Measurements from ENCODE around the gene PPID. TPM values are rescaled to one million over a fixed set of nuclear protein-coding genes. Genes with fewer than 3 reads are reported as not detected.
"Not testable (repeated sequence)": the region's sequence is repeated elsewhere in the genome, so short reads cannot be mapped to it uniquely, and the experiment has no call there.

PPID gene
- total RNA-seq, 1 donor from 2014 or later: 64.7 TPM

DNA sequence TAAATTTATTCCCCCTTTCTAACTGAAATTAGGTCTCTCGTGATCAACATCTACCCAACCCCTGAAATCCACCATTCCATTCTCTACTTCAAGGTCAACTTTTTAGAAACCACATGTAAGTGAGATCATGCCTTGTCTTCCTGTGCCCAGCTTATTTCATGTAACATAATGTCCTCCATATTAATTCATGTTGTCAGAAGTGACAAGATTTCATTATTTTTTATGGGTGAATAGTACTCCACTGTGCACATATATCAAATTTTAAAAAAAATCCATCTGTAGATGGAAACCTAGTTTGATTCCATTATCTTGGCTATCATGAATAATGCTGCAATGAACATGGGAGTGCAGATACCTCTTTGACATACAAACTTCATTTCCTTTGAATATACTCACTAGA is 1.5 kb downstream of the PPID start:
- no peaks in the 10 kb centered on the region for H3K27me3 Mint-ChIP-seq
- peaks cover 47% of the 10 kb centered on the region for H3K4me1 Mint-ChIP-seq
- H3K9me3 Mint-ChIP-seq: peaks cover 3% of the 10 kb centered on the region
- peak overlapping the region; percentile 95 for H3K4me3 Mint-ChIP-seq
- DNase-seq: no peak
- intact Hi-C loops (cut with micrococcal nuclease): loop anchor here (2.0 to 10.0 kb wide), 3 partner anchors 105 to 467 kb away; no protein-coding TSS in a partner anchor
- H3K27ac Mint-ChIP-seq: peak overlapping the region; percentile 80
- H3K36me3 Mint-ChIP-seq (ENCODE audit: low read depth): peaks cover 54% of the 10 kb centered on the region

- intact Hi-C loops (cut with micrococcal nuclease): no loop called here
- H3K27me3 Mint-ChIP-seq: no peaks in the 10 kb centered on the region
- no peak for DNase-seq
- H3K9me3 Mint-ChIP-seq: no peaks in the 10 kb centered on the region
- peaks cover 78% of the 10 kb centered on the region for H3K36me3 Mint-ChIP-seq (ENCODE audit: low read depth)
- H3K4me3 Mint-ChIP-seq: no peak overlapping the region
- H3K27ac Mint-ChIP-seq: no peak overlapping the region
- H3K4me1 Mint-ChIP-seq: peaks cover 21% of the 10 kb centered on the region
Measured at GRCh38 chr4:158715802-158716201, 7.4 kb downstream of the PPID start.

DNA sequence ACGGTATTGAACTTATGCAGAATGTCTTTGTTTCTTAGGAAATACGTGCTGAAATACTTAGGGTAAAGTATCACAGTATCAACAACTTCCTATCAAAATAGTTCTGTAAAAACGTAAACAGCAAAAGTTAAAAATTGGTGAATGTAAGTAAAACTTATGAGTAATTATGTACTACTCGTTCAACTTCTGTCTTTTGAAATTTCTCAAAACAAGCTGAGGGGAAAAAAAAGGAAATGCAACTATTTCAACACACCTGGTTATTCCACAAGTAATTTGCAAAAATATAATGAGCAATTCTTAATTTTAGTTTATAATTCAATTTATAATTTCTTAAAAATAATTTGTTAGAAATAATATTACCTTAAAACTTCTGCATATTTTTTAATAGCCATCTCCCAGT is 8.3 kb downstream of the PPID start:
- Mint-ChIP-seq H3K4me1 (peaks cover 19% of the 10 kb centered on the region), H3K36me3 (ENCODE audit: low read depth) (peaks cover 81% of the 10 kb centered on the region), H3K9me3 (no peaks in the 10 kb centered on the region), H3K27me3 (no peaks in the 10 kb centered on the region), H3K27ac (no peak overlapping the region), H3K4me3 (no peak overlapping the region)
- intact Hi-C loops (cut with micrococcal nuclease): no loop called here
- DNase-seq: no peak

GRCh38 chr4:158712622-158713021 is 10.6 kb downstream of the PPID start:
- H3K4me1 Mint-ChIP-seq; H3K27ac Mint-ChIP-seq; DNase-seq; H3K9me3 Mint-ChIP-seq; intact Hi-C loops (cut with micrococcal nuclease); H3K27me3 Mint-ChIP-seq; H3K4me3 Mint-ChIP-seq: not testable (repeated sequence)
- peaks cover 68% of the 10 kb centered on the region for H3K36me3 Mint-ChIP-seq (ENCODE audit: low read depth)

- intact Hi-C loops (cut with micrococcal nuclease): no loop called here
- Mint-ChIP-seq H3K4me1 (peaks cover 1% of the 10 kb centered on the region), H3K36me3 (ENCODE audit: low read depth) (peaks cover 68% of the 10 kb centered on the region), H3K27ac (no peak overlapping the region), H3K9me3 (no peaks in the 10 kb centered on the region), H3K4me3 (no peak overlapping the region), H3K27me3 (no peaks in the 10 kb centered on the region)
- DNase-seq: no peak
Measured at GRCh38 chr4:158710814-158711213, 12.4 kb downstream of the PPID start.

DNA sequence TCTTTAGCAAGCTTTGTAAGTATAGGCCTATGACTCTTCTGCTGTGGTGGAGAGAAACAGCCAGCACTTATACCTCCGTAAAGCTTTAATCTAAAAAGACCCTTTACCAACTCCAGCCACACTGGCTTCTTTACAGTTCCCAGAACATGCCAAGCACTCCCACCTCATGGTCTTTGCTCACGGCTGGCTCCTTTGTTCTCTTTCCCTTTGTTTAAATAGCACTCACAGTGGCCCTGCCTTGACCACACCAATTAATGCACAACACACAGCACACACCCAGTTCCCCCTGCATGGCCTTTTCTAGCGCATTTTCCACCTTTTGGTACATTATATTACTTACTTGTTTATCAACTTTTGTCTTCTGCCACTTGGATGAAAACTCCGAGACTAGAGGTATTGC is 18.9 kb downstream of the PPID start:
- no peaks in the 10 kb centered on the region for H3K27me3 Mint-ChIP-seq
- no peak overlapping the region for H3K27ac Mint-ChIP-seq
- peaks cover 37% of the 10 kb centered on the region for H3K36me3 Mint-ChIP-seq (ENCODE audit: low read depth)

DNA sequence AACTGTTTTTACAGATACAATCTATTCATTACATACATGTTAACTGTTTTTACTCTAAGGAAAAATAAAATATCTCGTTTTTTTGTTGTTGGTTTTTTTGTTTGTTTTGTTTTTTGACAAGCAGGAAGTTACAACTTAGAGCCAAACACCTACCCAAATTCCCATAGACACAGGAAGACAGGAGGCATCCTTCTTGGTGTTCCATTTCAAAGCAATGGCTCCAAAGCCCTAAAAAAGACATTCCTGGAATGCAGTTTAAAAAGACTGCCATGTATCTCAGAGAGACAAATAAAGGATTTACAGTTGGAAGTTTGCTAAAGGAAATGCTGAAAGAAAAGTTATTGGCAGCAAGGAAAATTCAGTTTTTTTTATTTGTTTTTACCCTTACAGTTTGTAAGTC is 34.4 kb downstream of the PPID start:
- H3K36me3 Mint-ChIP-seq (ENCODE audit: low read depth): peaks cover 5% of the 10 kb centered on the region
- intact Hi-C loops (cut with micrococcal nuclease): no loop called here
- no peaks in the 10 kb centered on the region for H3K9me3 Mint-ChIP-seq
- no peak overlapping the region for H3K27ac Mint-ChIP-seq
- H3K4me3 Mint-ChIP-seq: no peak overlapping the region
- no peaks in the 10 kb centered on the region for H3K27me3 Mint-ChIP-seq
- no peaks in the 10 kb centered on the region for H3K4me1 Mint-ChIP-seq
- no peak for DNase-seq

More for the DNA sequence above, 18.9 kb downstream of the PPID start:
- intact Hi-C loops (cut with micrococcal nuclease): no loop called here
- Mint-ChIP-seq H3K9me3 (no peaks in the 10 kb centered on the region), H3K4me3 (no peak overlapping the region), H3K4me1 (no peaks in the 10 kb centered on the region)
- no peak for DNase-seq

- Mint-ChIP-seq H3K27me3 (no peaks in the 10 kb centered on the region), H3K9me3 (no peaks in the 10 kb centered on the region), H3K4me1 (no peaks in the 10 kb centered on the region), H3K4me3 (no peak overlapping the region), H3K27ac (no peak overlapping the region), H3K36me3 (ENCODE audit: low read depth) (peaks cover 8% of the 10 kb centered on the region)
- DNase-seq: no peak
- intact Hi-C loops (cut with micrococcal nuclease): no loop called here
Measured at GRCh38 chr4:158682066-158682465, 41.1 kb downstream of the PPID start.

DNA sequence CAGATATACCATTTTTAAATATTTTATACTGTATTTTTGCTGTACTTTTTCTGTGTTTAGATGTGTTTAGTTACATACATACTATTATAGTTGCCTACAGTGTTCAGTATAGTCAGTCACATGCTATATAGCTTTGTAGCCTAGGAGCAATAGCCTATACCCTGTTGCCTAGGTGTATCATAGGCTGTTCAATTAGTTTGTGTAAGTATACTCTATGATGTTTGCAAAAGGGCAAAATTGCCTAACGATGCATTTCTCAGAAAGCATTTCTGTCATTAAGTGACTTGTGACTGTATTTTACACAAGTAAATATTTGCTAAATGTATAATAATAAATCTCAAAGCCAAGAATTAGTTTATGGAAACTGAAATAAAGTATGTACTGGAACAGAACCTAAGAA is 41.6 kb downstream of the PPID start:
- no peaks in the 10 kb centered on the region for H3K27me3 Mint-ChIP-seq
- H3K4me1 Mint-ChIP-seq: no peaks in the 10 kb centered on the region
- no peak overlapping the region for H3K27ac Mint-ChIP-seq
- H3K9me3 Mint-ChIP-seq: no peaks in the 10 kb centered on the region
- H3K4me3 Mint-ChIP-seq: no peak overlapping the region
- no peak for DNase-seq
- H3K36me3 Mint-ChIP-seq (ENCODE audit: low read depth): peaks cover 7% of the 10 kb centered on the region
- intact Hi-C loops (cut with micrococcal nuclease): no loop called here

GRCh38 chr4:158678767-158679166 is 44.4 kb downstream of the PPID start:
- Mint-ChIP-seq H3K27ac (no peak overlapping the region), H3K9me3 (no peaks in the 10 kb centered on the region), H3K4me1 (peaks cover 4% of the 10 kb centered on the region), H3K27me3 (no peaks in the 10 kb centered on the region), H3K36me3 (ENCODE audit: low read depth) (peaks cover 7% of the 10 kb centered on the region), H3K4me3 (no peak overlapping the region)
- intact Hi-C loops (cut with micrococcal nuclease): no loop called here
- no peak for DNase-seq

- H3K27ac Mint-ChIP-seq: no peak overlapping the region
- DNase-seq: no peak
- intact Hi-C loops (cut with micrococcal nuclease): no loop called here
- peaks cover 5% of the 10 kb centered on the region for H3K36me3 Mint-ChIP-seq (ENCODE audit: low read depth)
- H3K4me3 Mint-ChIP-seq: no peak overlapping the region
- no peaks in the 10 kb centered on the region for H3K9me3 Mint-ChIP-seq
- H3K4me1 Mint-ChIP-seq: peaks cover 11% of the 10 kb centered on the region
- H3K27me3 Mint-ChIP-seq: peaks cover 1% of the 10 kb centered on the region
Measured at GRCh38 chr4:158676076-158676475, 47.1 kb downstream of the PPID start.

- Mint-ChIP-seq H3K4me1 (peaks cover 22% of the 10 kb centered on the region), H3K36me3 (ENCODE audit: low read depth) (peaks cover 5% of the 10 kb centered on the region), H3K4me3 (peak overlapping the region; percentile 10), H3K27ac (no peak overlapping the region), H3K27me3 (peaks cover 1% of the 10 kb centered on the region), H3K9me3 (no peaks in the 10 kb centered on the region)
- no peak for DNase-seq
- intact Hi-C loops (cut with micrococcal nuclease): loop anchor here (5.0 kb wide), 2 partner anchors 149 to 179 kb away; no protein-coding TSS in a partner anchor
Measured at GRCh38 chr4:158673633-158674032, 49.6 kb downstream of the PPID start.

DNA sequence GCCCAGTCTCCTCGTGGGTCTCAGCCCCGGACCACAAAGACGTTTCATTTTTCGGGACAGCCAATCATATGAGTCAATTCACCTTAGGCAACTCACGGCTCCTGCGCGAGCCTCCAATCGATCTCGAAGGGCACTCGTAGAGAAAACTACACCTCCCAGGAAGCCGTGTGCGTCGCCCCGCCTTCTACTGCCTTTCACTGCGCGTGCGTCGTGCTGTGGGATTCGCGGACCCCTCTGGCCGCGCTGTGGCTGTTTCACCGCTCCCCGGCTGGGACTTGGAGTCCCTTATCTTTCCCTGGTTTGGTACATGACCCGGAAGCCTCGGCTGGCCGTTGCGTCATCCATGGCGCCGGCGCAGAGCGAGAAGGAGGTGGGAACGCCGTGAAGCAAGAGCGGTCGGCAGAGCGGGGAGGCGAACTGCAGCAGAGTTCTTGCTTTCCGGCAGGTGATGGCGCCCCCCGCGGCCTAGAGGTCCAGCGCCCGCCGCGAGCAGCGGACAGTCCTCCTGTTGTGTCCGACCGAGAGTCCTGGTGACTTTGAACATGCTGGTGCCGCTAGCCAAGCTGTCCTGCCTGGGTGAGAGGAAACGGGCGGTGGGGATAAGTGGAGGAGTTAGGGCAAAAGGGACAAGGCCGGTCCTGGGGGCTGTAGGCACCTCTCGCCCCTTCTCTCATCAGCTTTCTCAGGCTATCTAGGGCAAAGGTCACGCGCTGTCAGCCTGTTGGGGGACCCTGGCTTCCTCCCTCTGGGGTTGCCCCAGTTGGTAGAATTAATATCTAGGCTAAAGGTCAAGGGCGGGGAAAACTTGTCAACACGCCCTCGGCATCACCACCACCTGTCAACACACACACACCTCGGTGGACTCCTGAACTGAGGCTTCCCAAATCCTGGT is 51.0 kb downstream of the PPID start, which contains the start of gene ETFDH:
Gene ETFDH, plus strand, starts transcription at position 382 of the 892 bp plus-strand sequence. Its CDS starts 161 bp downstream, at position 543.
- H3K27me3 Mint-ChIP-seq: peaks cover 1% of the 10 kb centered on the region
- H3K36me3 Mint-ChIP-seq (ENCODE audit: low read depth): peaks cover 2% of the 10 kb centered on the region
- peak within 1 kb of the TSS; percentile 99 for H3K4me3 Mint-ChIP-seq
- no peaks in the 10 kb centered on the region for H3K9me3 Mint-ChIP-seq
- H3K4me1 Mint-ChIP-seq: peaks cover 22% of the 10 kb centered on the region
- DNase-seq: peak; percentile 99
- H3K27ac Mint-ChIP-seq: peak within 1 kb of the TSS; percentile 95
- intact Hi-C loops (cut with micrococcal nuclease): loop anchor here (1.0 to 5.0 kb wide), 7 partner anchors 51 to 534 kb away; partner anchors contain the start of genes FNIP2, PPID and RAPGEF2

DNA sequence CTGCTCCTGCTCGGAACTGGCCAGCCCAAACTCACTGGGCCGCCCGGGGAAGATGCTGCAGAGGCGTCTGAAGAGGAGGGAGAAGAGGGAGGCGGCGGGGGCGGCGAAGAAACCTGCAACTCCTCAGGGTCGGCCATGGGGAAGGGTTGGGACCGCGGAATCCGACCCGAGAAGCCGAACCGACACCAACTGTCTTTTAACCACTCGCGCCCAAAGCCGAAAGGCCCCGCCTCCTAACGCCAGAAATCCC is 51.6 kb downstream of the PPID start, which contains the start of gene C4orf46:
Gene C4orf46, minus strand, starts transcription at position 223 of the 250 bp plus-strand sequence. Its CDS starts 86 bp downstream, at position 137.
- Mint-ChIP-seq H3K4me1 (peaks cover 22% of the 10 kb centered on the region), H3K27ac (peak within 1 kb of the TSS; percentile 95), H3K36me3 (ENCODE audit: low read depth) (peaks cover 2% of the 10 kb centered on the region), H3K27me3 (peaks cover 1% of the 10 kb centered on the region), H3K9me3 (no peaks in the 10 kb centered on the region), H3K4me3 (peak within 1 kb of the TSS; percentile 99)
- intact Hi-C loops (cut with micrococcal nuclease): loop anchor here (1.0 to 5.0 kb wide), 6 partner anchors 52 to 535 kb away; partner anchors contain the start of genes FNIP2 and PPID
- DNase-seq: no peak

Measured in activated CD4-positive, alpha-beta T cell treated with anti-CD3 and anti-CD28 coated beads, Interleukin-2, amount 10 ng/mL, durations not matched to agents 24 days and 14 days (primary cell).